NK-92 treated with Interleukin-12 subunit alpha and Interleukin-12 subunit beta, amount 100 ng/mL, for 24 hours (cell line): ENCODE data around the gene TMED10.
"Not testable (repeated sequence)": the region's sequence is repeated elsewhere in the genome, so short reads cannot be mapped to it uniquely, and the experiment has no call there.

Source experiments
- DNase-seq: peaks from one replicate; lab custom pipeline; 2025; lab: John Stamatoyannopoulos, UW

The TMED10 gene

GRCh38 chr14:75190023-75190422 lies 13.6 kb upstream of the TMED10 start:
- no peak for DNase-seq

GRCh38 chr14:75188520-75189268 lies 12.3 kb upstream of the TMED10 start:
- DNase-seq = no peak

- no peak for DNase-seq
These were observed 11.7 kb upstream of the TMED10 start for GRCh38 chr14:75188086-75188485.

GRCh38 chr14:75186953-75187352 lies 10.5 kb upstream of the TMED10 start:
- no peak for DNase-seq

- DNase-seq = no peak
These were observed 9.0 kb upstream of the TMED10 start for GRCh38 chr14:75185251-75186040.

- no peak for DNase-seq
These were observed 8.1 kb upstream of the TMED10 start for GRCh38 chr14:75184492-75184891.

GRCh38 chr14:75184039-75184438 lies 7.6 kb upstream of the TMED10 start:
- no peak for DNase-seq

- no peak for DNase-seq
These were observed 6.8 kb upstream of the TMED10 start for GRCh38 chr14:75183225-75183624.

- no peak for DNase-seq
These were observed 6.4 kb upstream of the TMED10 start for GRCh38 chr14:75182821-75183220.

- not testable (repeated sequence) for DNase-seq
These were observed 5.8 kb upstream of the TMED10 start for GRCh38 chr14:75182163-75182562.

- DNase-seq = no peak
These were observed 5.1 kb upstream of the TMED10 start for GRCh38 chr14:75181293-75182062.

- DNase-seq = no peak
These were observed 703 bp downstream of the TMED10 start for GRCh38 chr14:75175677-75176141.

GRCh38 chr14:75174066-75174465 lies 2.3 kb downstream of the TMED10 start:
- DNase-seq = no peak

- DNase-seq = no peak
These were observed 5.6 kb downstream of the TMED10 start for GRCh38 chr14:75170772-75171171.

GRCh38 chr14:75168586-75169335 lies 7.7 kb downstream of the TMED10 start:
- no peak for DNase-seq

- no peak for DNase-seq
These were observed 9.1 kb downstream of the TMED10 start for GRCh38 chr14:75167325-75167724.

GRCh38 chr14:75165586-75166391 lies 10.6 kb downstream of the TMED10 start:
- DNase-seq = no peak

- DNase-seq = no peak
These were observed 11.6 kb downstream of the TMED10 start for GRCh38 chr14:75164809-75165208.

- DNase-seq = no peak
These were observed 12.7 kb downstream of the TMED10 start for GRCh38 chr14:75163677-75164076.

GRCh38 chr14:75162631-75163030 lies 13.8 kb downstream of the TMED10 start:
- DNase-seq = no peak
